Measurements from ENCODE around the gene NDUFC1.
"Not testable (repeated sequence)": the region's sequence is repeated elsewhere in the genome, so short reads cannot be mapped to it uniquely, and the experiment has no call there.

The NDUFC1 gene

DNA sequence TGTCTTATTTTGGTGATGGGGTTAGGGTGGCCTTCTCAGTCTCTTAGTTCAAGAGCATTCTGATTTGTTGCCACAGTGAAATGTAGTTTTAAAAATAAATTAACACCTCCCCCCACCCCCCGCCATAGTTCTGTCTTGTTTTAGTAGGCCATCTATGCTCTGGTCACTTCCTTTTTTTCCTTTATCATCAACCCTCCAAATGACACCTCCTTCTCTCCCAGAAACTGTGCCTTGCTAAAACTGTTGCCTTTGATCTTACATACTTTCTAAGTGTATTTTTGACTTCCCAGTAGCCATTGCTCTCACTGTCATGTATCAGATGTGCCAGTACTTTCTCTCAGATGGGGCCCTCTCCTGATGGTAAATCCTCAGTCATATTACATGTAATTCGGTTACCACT is 14.5 kb upstream of the NDUFC1 start:
- Histone ChIP-seq H3K23ac (ENCODE audit: low read length) (no peak overlapping the region), H2BK5ac (ENCODE audit: low read length) (no peak overlapping the region), H3K9ac (ENCODE audit: low read length) (no peak overlapping the region), H2BK120ac (ENCODE audit: low read depth, low read length) (no peak overlapping the region), H4K8ac (ENCODE audit: low read depth, low read length) (no peak overlapping the region), H2BK15ac (replicated peaks; ENCODE audit: low read depth) (no peak overlapping the region), H3K18ac (ENCODE audit: low read length) (no peak overlapping the region), H3K4me1 (ENCODE audit: control insufficient read depth, low read depth, low read length) (peaks cover 3% of the 10 kb centered on the region), H3K79me2 (ENCODE audit: control insufficient read depth, insufficient read depth, low read length) (peaks cover 78% of the 10 kb centered on the region), H3K56ac (ENCODE audit: low read length) (no peak overlapping the region), H3K4me2 (ENCODE audit: low read length) (no peak overlapping the region), H3K36me3 (ENCODE audit: control insufficient read depth, insufficient read depth, low read length) (no peaks in the 10 kb centered on the region), H2AK5ac (ENCODE audit: low read length) (no peak overlapping the region), H3K4ac (ENCODE audit: low read depth, low read length) (no peak overlapping the region), H3K79me1 (ENCODE audit: low read length) (peaks cover 1% of the 10 kb centered on the region), H4K5ac (ENCODE audit: low read length) (no peak overlapping the region), H3K27me3 (ENCODE audit: insufficient read depth, low read length, poor library complexity) (no peaks in the 10 kb centered on the region), H3K4me3 (ENCODE audit: low read length) (no peak overlapping the region), H3K27ac (ENCODE audit: low read depth, low read length) (no peak overlapping the region)
- no CpG with 5 or more reads among the region's 2 CpGs for WGBS (ENCODE audit: extremely low coverage, insufficient coverage, low lambda C conversion rate)
- DNase-seq = no peak

DNA sequence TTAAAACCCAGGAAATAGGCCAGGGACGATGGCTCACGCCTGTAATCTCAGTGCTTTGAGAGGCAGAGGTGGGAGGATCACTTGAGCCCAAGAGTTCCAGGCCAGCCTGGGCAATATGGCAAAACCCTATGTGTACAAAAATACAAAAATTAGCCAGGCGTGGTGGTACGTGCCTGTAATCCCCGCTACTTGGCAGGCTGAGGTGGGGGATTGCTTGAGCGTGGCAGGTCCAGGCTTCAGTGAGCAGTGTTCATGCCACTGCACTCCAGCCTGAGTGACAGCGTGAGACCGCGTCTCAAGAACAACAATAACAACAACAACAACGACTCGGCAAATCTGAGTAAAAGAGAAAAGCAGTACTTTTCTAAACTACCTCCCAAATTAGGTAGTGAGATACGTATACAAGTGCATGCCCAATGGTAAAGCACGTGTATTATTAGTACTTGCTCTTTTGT is 13.0 kb upstream of the NDUFC1 start:
- H3K9ac ChIP-seq (ENCODE audit: low read length) = no peak overlapping the region
- H2BK15ac ChIP-seq (replicated peaks; ENCODE audit: low read depth) = no peak overlapping the region
- H2AK5ac ChIP-seq (ENCODE audit: low read length) = no peak overlapping the region
- WGBS (ENCODE audit: extremely low coverage, insufficient coverage, low lambda C conversion rate) = no CpG with 5 or more reads among the region's 13 CpGs
- peaks cover 78% of the 10 kb centered on the region for H3K79me2 ChIP-seq (ENCODE audit: control insufficient read depth, insufficient read depth, low read length)
- H3K56ac ChIP-seq (ENCODE audit: low read length) = peak overlapping the region; percentile 73
- H3K36me3 ChIP-seq (ENCODE audit: control insufficient read depth, insufficient read depth, low read length) = no peaks in the 10 kb centered on the region
- H3K4me2 ChIP-seq (ENCODE audit: low read length) = no peak overlapping the region
- no peak overlapping the region for H3K4me3 ChIP-seq (ENCODE audit: low read length)
- no peak overlapping the region for H2BK5ac ChIP-seq (ENCODE audit: low read length)
- H3K79me1 ChIP-seq (ENCODE audit: low read length) = peaks cover 1% of the 10 kb centered on the region
- DNase-seq = peak; percentile 45
- H3K4me1 ChIP-seq (ENCODE audit: control insufficient read depth, low read depth, low read length) = peaks cover 3% of the 10 kb centered on the region
- H4K8ac ChIP-seq (ENCODE audit: low read depth, low read length) = no peak overlapping the region
- H3K27me3 ChIP-seq (ENCODE audit: insufficient read depth, low read length, poor library complexity) = no peaks in the 10 kb centered on the region
- H4K5ac ChIP-seq (ENCODE audit: low read length) = no peak overlapping the region
- peak overlapping the region; percentile 2 for H3K18ac ChIP-seq (ENCODE audit: low read length)
- no peak overlapping the region for H2BK120ac ChIP-seq (ENCODE audit: low read depth, low read length)
- H3K23ac ChIP-seq (ENCODE audit: low read length) = peak overlapping the region; percentile 72
- no peak overlapping the region for H3K4ac ChIP-seq (ENCODE audit: low read depth, low read length)
- no peak overlapping the region for H3K27ac ChIP-seq (ENCODE audit: low read depth, low read length)

DNA sequence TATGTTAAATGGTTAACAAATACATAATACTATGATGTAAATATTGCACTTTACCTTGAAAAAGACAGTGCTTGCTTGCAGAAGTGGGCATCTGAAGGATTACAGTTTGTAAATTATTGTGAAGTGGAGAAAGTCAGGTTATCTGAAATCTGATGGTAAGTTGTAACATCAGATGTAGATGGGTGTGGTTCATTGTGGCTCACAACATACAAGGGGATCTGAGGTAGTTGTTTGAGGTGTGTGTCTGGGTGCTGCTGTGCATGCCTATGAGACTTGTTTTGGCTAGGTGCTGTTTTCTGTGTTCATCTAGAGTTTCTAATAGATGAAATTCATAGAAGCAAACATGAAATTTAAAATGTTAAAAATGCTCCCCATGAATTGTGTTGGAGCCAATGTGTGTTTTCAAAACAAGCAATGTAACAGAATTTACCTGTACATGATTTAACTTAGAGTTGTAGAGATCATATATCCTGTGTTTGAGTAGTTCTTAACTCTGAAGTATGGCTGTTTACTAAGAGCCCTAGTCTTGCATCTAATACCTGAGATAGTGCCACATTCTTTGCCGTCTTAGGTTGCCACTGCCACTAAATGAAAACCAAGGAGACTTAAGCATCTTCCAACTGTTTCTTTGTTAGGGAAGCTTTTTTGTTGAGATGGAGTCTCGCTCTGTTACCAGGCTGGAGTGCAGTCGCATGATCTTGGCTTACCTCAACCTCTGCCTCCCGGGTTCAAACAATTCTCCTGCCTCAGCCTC is 11.9 kb upstream of the NDUFC1 start:
- no peak overlapping the region for H4K8ac ChIP-seq (ENCODE audit: low read depth, low read length)
- H3K4me1 ChIP-seq (ENCODE audit: control insufficient read depth, low read depth, low read length) = peaks cover 3% of the 10 kb centered on the region
- H3K4me2 ChIP-seq (ENCODE audit: low read length) = no peak overlapping the region
- peaks cover 1% of the 10 kb centered on the region for H3K79me1 ChIP-seq (ENCODE audit: low read length)
- H3K27ac ChIP-seq (ENCODE audit: low read depth, low read length) = no peak overlapping the region
- H3K36me3 ChIP-seq (ENCODE audit: control insufficient read depth, insufficient read depth, low read length) = no peaks in the 10 kb centered on the region
- H2BK5ac ChIP-seq (ENCODE audit: low read length) = no peak overlapping the region
- H3K9ac ChIP-seq (ENCODE audit: low read length) = no peak overlapping the region
- no peak overlapping the region for H2AK5ac ChIP-seq (ENCODE audit: low read length)
- no peaks in the 10 kb centered on the region for H3K27me3 ChIP-seq (ENCODE audit: insufficient read depth, low read length, poor library complexity)
- no peak overlapping the region for H3K4ac ChIP-seq (ENCODE audit: low read depth, low read length)
- H2BK15ac ChIP-seq (replicated peaks; ENCODE audit: low read depth) = no peak overlapping the region
- H3K18ac ChIP-seq (ENCODE audit: low read length) = no peak overlapping the region
- no peak overlapping the region for H3K56ac ChIP-seq (ENCODE audit: low read length)
- DNase-seq = peak; percentile 66
- peaks cover 75% of the 10 kb centered on the region for H3K79me2 ChIP-seq (ENCODE audit: control insufficient read depth, insufficient read depth, low read length)
- H3K23ac ChIP-seq (ENCODE audit: low read length) = no peak overlapping the region
- no peak overlapping the region for H2BK120ac ChIP-seq (ENCODE audit: low read depth, low read length)
- WGBS (ENCODE audit: extremely low coverage, insufficient coverage, low lambda C conversion rate) = no CpG with 5 or more reads among the region's 4 CpGs
- no peak overlapping the region for H3K4me3 ChIP-seq (ENCODE audit: low read length)
- H4K5ac ChIP-seq (ENCODE audit: low read length) = no peak overlapping the region

DNA sequence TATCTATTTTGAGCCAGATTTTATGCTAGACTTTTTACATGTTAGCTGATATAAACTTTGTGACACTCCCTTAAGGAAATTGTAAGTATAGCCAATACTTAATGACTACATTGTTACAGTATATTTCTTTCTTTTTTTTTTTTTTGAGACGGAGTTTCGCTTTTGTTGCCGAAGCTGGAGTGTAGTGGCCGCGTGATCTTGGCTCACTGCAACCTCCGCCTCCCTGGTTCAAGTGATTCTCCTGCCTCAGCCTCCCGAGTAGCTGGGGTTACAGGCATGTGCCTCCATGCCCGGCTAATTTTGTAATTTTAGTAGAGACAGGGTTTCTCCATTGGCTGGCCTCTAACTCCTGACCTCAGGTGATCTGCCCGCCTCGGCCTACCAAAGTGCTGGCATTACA is 11.1 kb upstream of the NDUFC1 start:
- not testable (repeated sequence) for H2BK120ac ChIP-seq (ENCODE audit: low read depth, low read length); H3K36me3 ChIP-seq (ENCODE audit: control insufficient read depth, insufficient read depth, low read length); DNase-seq; H3K27me3 ChIP-seq (ENCODE audit: insufficient read depth, low read length, poor library complexity); H3K27ac ChIP-seq (ENCODE audit: low read depth, low read length); H2BK15ac ChIP-seq (replicated peaks; ENCODE audit: low read depth); H3K79me1 ChIP-seq (ENCODE audit: low read length); H3K4me2 ChIP-seq (ENCODE audit: low read length); H3K9ac ChIP-seq (ENCODE audit: low read length); H3K4me3 ChIP-seq (ENCODE audit: low read length); H3K4ac ChIP-seq (ENCODE audit: low read depth, low read length); H2AK5ac ChIP-seq (ENCODE audit: low read length); H3K56ac ChIP-seq (ENCODE audit: low read length); H3K18ac ChIP-seq (ENCODE audit: low read length); H4K8ac ChIP-seq (ENCODE audit: low read depth, low read length); H4K5ac ChIP-seq (ENCODE audit: low read length); H3K4me1 ChIP-seq (ENCODE audit: control insufficient read depth, low read depth, low read length); H2BK5ac ChIP-seq (ENCODE audit: low read length); H3K23ac ChIP-seq (ENCODE audit: low read length)
- peaks cover 74% of the 10 kb centered on the region for H3K79me2 ChIP-seq (ENCODE audit: control insufficient read depth, insufficient read depth, low read length)
- no CpG with 5 or more reads among the region's 10 CpGs for WGBS (ENCODE audit: extremely low coverage, insufficient coverage, low lambda C conversion rate)

DNA sequence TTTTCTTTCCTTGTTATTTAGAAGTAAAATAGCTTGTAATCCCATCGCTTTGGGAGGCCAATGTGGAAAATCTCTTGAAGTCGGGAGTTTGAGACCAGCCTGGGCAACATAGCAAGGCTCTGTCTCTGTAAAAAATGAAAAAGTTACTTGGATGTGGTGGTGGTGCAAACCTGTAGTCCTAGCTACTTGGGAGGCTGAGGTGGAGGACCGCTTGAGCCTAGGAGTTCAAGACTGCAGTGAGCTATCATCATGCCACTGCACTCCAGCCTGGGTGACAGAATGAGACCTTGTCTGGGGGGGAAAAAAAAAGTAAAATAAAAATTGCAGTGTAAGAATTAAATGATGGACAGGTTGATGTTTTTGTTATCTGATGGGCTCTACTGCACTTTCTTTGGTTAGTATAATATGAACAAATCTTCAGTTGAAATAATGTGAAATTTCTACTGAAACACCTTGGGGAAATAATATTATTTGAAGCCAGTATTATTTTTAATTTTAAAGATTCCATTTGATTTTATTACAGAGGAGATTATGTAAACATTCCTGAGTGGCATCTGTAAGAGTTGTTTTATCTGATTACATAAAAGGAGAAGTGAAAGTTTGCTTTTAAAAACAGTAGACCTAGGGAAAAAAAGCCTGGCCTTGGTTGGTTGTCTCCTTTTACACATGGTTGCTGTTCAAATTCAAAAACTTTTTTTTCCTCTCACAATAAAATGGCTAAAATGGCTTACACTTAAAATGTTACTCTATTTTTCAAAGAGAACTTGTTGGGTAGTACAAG is 10.5 kb upstream of the NDUFC1 start:
- Histone ChIP-seq H2BK15ac (replicated peaks; ENCODE audit: low read depth) (no peak overlapping the region), H3K27me3 (ENCODE audit: insufficient read depth, low read length, poor library complexity) (no peaks in the 10 kb centered on the region), H3K79me2 (ENCODE audit: control insufficient read depth, insufficient read depth, low read length) (peaks cover 75% of the 10 kb centered on the region), H3K4me1 (ENCODE audit: control insufficient read depth, low read depth, low read length) (peaks cover 3% of the 10 kb centered on the region), H3K4me3 (ENCODE audit: low read length) (no peak overlapping the region), H3K23ac (ENCODE audit: low read length) (no peak overlapping the region), H4K8ac (ENCODE audit: low read depth, low read length) (no peak overlapping the region), H3K4me2 (ENCODE audit: low read length) (no peak overlapping the region), H3K56ac (ENCODE audit: low read length) (no peak overlapping the region), H2AK5ac (ENCODE audit: low read length) (no peak overlapping the region), H3K18ac (ENCODE audit: low read length) (no peak overlapping the region), H4K5ac (ENCODE audit: low read length) (no peak overlapping the region), H3K27ac (ENCODE audit: low read depth, low read length) (no peak overlapping the region), H2BK120ac (ENCODE audit: low read depth, low read length) (no peak overlapping the region), H3K4ac (ENCODE audit: low read depth, low read length) (no peak overlapping the region), H3K36me3 (ENCODE audit: control insufficient read depth, insufficient read depth, low read length) (no peaks in the 10 kb centered on the region), H2BK5ac (ENCODE audit: low read length) (no peak overlapping the region), H3K79me1 (ENCODE audit: low read length) (peaks cover 1% of the 10 kb centered on the region), H3K9ac (ENCODE audit: low read length) (no peak overlapping the region)
- no peak for DNase-seq
- WGBS (ENCODE audit: extremely low coverage, insufficient coverage, low lambda C conversion rate) = no CpG with 5 or more reads among the region's 3 CpGs

Data from mesendoderm (in vitro differentiated cells).